PC-3 (cell line): ENCODE measurements around the gene CERS5.
A peak's percentile ranks its signal among the peaks of the same experiment; 100 is the strongest.

Experiments used
- CTCF ChIP-seq: fragments of 300-600 bp; sonication (generic); conservative IDR thresholded peaks from 2 replicates; pipeline ENCODE4 v1.5.1; 2017; ENCODE audit warnings: antibody characterized with exemption, low read depth, mild to moderate bottlenecking, low read length
- EZH2phosphoT487 ChIP-seq: fragments of 300-600 bp; sonication (generic); IDR thresholded peaks from 2 replicates; pipeline ENCODE4 v1.6.1; 2018; ENCODE audit warnings: mild to moderate bottlenecking, antibody characterized with exemption, low read length, borderline replicate concordance

- TF ChIP-seq CTCF (peak; percentile 92), EZH2phosphoT487 (no peak)
These were observed 55.3 kb downstream of the CERS5 start, which contains the start of gene COX14 for GRCh38 chr12:50111693-50112455.
